T47D (cell line): ENCODE measurements around the gene PTPRK.
"Not testable (repeated sequence)": the region's sequence is repeated elsewhere in the genome, so short reads cannot be mapped to it uniquely, and the experiment has no call there.

ENCODE experiments used
- DNase-seq, 2 experiments: peaks; one replicate each; pipeline versions ENCODE4 v3.0.0 to v3.0.0-alpha.2; 2011 to 2012; ENCODE audit warnings: low read depth in 1 of 2, low spot score in 1 of 2
- JUND ChIP-seq: IDR thresholded peaks from 2 replicates; pipeline ENCODE4 v1.6.1; 2012; ENCODE audit warnings: low read depth
- in situ Hi-C: cut with HindIII; loops from 2 replicates; pipeline ENCODE4 v1.10.0; 2016; ENCODE audit warnings: low sequenced_read_pairs, low pct_unique_long_range_greater_than_20kb

PTPRK gene

DNA sequence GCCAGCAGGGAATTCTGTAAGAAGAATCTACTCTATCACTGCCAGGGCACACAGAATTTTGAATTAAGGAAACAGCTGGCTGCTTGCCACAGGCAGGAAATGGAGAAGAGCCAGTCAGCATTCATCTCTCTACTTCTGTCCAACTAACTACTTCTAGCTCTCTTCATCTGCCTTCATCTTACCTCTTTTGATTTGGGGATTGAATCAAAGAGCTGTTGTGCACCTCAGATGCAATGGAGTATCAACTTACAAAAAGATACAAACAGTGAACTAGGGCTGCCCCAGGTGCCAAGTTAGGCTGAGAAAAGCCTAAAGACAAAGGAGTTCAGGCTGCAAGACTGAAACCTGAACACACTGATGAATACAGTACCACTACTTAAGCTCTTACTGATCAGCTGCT is 82.0 kb downstream of the PTPRK start:
- TF ChIP-seq JUND = no peak
- no peak for DNase-seq
- in situ Hi-C loops = no loop called here

DNA sequence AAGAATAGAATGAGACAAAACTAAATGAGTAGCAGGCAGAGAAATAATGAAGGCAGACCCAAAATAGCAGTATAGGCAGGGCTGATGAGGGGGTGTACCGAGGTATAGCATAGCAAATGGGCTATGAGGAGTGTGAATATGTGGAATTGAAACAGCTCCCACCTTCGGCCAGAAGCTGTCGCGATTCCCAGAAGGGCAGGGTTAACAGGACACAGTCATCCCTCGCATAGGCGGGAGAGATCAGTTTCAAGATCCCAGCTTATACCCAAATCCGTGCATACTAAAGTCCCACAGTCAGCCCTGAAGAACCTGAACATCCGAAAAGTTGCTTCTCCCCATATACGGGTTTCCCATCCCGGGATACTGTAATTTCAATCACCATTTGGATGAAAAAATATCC is 82.7 kb downstream of the PTPRK start:
- no peak for TF ChIP-seq JUND
- no peak for DNase-seq
- in situ Hi-C loops = no loop called here

DNA sequence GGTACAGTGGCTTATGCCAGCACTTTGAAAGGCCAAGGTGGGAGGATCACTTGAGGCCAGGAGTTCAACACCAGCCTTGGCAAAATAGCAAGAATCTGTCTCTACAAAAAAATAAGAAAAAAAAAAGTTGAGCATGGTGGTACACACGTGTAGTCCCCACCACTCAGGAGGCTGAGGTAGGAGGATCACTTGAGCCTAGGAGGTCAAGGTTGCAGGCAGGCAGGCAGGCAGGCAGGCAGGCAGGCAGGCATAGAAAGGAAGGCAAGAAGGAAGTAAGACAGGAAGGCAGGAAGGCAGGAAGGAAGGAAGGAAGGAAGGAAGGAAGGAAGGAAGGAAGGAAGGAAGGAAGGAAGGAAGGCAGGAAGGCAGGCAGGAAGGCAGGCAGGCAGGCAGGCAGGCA is 85.6 kb downstream of the PTPRK start:
- DNase-seq, in situ Hi-C loops: not testable (repeated sequence)

DNA sequence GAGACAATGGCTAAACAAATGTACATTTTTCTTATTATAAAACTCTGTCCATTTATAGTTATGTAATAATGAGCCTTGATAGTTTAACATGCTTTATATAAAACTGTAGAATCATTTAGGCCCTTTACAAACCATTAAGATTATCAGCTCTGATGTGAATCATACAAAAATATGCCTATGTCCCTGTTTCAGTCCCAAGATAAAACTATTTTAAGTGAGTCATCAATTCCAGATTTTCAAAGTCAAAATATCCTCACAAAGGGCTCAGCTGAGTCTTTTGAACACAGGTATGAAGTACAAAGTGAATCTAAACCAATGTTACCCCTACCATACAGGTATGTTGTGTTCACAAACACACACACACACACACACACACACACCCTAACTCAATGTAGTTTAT is 88.0 kb downstream of the PTPRK start:
- DNase-seq = no peak
- TF ChIP-seq JUND = no peak
- in situ Hi-C loops = no loop called here

DNA sequence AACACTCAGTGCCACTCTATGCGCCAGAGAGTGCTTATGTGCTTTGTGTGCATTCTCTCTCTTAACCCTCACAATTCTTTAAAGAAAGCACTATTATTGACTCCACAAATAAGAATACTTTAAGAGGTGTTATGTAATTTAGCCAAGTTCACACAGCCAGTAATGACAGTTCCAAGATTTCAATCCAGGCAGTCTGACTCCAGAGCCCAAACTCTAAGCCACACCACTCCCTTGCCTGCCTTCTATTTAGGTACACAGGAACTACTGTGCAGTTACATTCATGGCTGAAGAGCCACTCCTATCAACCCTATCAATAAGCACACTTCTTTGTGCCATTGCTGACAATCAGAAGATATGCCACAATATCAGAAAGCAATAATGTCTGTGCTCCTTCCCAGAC is 93.3 kb downstream of the PTPRK start:
- no peak for TF ChIP-seq JUND
- in situ Hi-C loops = no loop called here
- DNase-seq = no peak

DNA sequence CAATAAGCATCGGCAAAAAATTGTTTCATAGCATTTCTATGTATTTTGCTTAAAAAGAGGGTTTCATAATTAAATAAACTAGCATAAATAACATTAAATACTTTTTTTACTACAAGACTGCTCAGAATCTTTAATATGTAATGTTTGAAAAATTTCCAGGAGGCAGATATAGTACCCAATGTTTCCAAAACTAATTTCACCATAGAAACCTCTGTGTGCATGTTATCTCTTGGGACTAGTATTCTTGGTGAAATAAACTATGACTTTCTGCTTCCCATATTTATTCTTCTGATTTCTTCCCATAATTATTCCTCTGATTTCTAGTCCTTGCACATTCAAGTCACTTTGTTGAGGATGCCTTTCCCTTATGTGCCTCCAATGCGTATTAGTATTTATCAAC is 94.5 kb downstream of the PTPRK start:
- TF ChIP-seq JUND = no peak
- DNase-seq = no peak
- in situ Hi-C loops = no loop called here

DNA sequence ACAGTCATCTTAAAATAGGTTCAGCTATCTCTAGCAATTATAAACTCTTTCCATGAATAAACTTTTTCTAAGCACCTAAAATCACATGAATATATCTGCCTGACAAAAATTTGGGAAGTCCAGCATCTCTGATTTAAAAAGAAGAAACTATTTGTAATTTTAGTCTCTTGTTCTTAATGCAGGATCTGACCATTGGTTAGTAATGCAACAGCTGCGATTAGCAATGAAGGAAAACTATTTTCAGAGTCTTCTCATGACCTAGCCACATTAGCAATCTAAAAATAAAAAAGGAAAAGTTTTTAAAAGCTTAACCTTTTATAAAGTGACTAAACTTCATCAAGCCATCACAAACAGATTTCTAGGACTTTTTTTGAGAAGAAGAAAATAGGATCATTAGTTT is 97.5 kb downstream of the PTPRK start:
- in situ Hi-C loops = no loop called here
- no peak for TF ChIP-seq JUND
- DNase-seq = no peak

DNA sequence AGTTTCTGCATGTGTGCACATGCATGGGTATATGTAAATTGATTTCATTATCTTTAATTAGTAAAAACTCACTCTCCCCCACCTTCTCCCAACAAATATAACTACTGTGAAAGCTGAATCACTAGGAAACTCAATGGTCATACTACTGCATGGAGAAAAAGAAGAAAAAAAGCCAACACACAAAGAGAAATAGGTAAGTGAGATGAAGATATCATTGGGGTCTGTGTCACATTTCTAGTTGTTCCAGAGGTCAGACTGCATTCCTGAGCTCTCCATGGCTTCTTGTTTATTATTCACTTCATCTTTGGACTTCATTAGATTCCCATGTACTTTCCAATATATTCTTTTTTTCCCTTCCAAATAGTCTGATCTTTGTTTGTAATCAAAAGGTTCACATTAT is 98.2 kb downstream of the PTPRK start:
- in situ Hi-C loops = no loop called here

DNA sequence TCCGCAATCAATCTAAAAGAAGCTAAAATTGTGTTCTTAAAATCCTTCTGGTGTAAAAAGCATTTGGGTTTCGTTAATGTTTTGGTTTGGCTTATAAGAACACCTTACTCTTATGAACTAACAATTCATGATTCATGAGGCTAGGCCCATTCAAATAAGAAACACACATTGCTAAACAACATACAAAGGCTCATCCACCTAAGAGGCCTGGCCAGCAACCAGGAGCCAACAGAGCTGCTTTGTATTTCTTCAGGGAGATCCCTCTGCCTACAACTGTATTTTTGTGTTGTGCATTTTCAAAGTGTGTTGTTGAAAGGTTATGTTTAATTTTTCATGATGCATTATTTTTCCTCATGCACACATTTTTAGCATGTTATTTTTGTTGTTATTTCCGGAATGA is 98.6 kb downstream of the PTPRK start:
- in situ Hi-C loops = no loop called here
- no peak for DNase-seq
- no peak for TF ChIP-seq JUND

More for the DNA sequence above, 98.2 kb downstream of the PTPRK start:
- no peak for DNase-seq
- TF ChIP-seq JUND = no peak

DNA sequence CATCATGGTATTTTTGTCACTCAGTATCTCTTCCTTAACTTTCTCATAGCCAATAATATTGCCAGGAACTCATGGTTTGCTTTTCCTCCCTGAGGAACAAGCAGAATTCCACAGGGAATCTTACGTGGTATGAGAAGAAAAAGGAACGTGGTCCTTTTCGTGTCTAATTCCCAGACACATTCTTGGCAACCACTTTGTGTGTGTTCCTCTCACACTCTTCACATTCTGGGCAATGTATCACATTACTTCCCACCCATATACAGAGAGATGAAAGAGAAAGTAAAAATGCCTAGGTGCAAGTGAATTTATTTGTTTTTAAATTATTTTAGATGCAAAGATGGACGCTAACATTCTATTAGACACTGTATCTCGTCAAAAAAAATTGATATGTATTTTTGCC is 102.7 kb downstream of the PTPRK start:
- TF ChIP-seq JUND = no peak
- no peak for DNase-seq
- in situ Hi-C loops = no loop called here

DNA sequence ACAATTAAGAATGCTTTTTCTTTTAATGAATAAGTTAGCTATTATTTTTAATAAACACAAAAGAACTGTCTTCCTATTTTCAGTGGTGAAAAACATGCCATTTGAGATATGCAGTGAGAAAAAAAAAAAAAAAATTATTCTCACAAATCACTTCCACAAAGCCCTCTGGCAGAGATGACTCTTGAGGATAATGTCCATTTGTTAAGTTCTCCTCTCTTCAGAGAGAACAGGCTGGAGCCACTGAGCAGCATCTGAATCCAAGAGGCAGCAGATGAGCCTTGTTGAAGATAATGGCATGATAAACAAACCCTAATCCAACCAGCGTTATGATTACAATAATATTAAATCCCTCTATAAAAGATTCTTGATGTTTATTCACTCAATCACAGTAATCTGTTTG is 105.0 kb downstream of the PTPRK start:
- in situ Hi-C loops = no loop called here
- DNase-seq = no peak
- no peak for TF ChIP-seq JUND

DNA sequence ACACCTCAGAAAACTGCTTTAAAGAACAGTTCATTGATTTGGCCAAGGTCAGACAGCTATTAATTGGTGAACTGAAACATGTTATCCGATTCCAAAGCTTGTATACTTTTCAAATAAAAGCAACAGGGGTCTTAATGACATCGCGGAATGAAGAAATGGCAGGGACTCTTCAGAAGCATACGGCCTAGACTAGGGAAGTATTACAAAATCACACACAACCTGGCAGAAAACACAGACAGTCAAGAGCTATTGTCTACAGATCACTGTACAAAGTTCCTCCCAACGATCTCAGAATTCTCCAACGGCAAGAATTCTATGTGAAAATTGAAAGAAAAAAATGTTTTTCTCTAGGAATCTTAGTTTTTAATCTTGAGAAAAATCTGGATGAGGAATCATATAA is 105.5 kb downstream of the PTPRK start:
- TF ChIP-seq JUND = no peak
- DNase-seq = no peak
- in situ Hi-C loops = no loop called here

DNA sequence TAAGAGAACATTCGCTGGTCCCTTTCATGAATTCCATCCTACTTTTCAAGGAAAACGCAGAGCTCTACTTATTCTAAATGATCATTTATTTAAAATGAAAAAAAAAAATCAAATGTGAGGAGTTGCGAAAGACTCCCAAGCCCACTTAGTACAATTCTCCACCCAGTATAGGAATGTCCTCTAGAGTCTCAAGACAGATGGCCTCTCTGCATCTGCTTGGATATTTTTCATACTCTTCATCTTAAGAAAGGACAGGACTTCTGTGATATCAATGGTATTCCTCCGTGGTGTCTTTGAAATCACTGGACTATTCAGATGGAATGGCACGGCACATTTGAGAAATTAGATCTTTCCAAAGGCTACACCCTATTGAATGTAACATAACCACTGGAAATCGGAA is 107.1 kb downstream of the PTPRK start:
- no peak for TF ChIP-seq JUND
- in situ Hi-C loops = no loop called here
- DNase-seq = no peak

DNA sequence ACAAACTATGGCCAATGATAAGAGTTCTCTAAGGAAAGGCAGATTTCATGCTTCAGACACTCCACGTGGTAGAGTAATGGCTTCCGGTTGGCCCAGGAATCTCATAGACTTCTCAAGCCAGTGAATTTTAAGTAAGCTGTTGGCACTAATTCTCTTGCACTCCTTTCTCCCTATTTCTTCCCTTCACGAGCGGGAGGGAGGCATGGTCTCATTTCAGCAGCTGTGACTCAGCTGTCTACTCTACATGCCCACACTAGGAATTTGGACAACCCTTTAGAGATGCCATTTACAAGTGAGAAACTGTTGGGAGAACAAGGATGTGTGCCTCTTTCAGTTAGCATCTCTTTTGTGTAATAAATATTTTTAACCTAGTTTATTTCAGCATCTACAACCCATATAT is 107.7 kb downstream of the PTPRK start:
- in situ Hi-C loops = no loop called here
- no peak for TF ChIP-seq JUND
- no peak for DNase-seq

DNA sequence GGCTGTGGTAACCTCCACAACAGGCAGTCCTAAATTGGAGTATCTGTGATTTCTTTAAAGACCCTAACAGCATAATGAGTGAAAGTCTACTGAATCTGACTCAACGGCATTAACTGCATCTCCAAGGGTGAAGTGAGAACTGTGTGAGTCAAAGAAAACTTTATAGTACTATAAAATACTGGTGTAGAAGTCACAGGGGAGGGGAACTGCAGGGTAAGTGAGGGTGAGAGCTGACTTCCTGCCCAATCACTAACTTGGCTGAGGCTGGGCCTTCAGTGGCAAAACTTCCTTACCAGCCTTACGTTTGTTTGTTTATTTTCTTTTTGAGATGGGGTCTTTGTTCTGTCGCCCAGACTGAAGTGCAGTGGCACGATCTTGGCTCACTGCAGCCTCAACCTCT is 109.8 kb downstream of the PTPRK start:
- no peak for DNase-seq
- in situ Hi-C loops = no loop called here
- no peak for TF ChIP-seq JUND
